ENCODE measurements around the gene RPTOR. TPM values are rescaled to one million over a fixed set of nuclear protein-coding genes. Genes with fewer than 3 reads are reported as not detected.

Gene RPTOR
- total RNA-seq, 4 donors from 2014 or later, result 19.0 to 48.3 (median 27.3) TPM

DNA sequence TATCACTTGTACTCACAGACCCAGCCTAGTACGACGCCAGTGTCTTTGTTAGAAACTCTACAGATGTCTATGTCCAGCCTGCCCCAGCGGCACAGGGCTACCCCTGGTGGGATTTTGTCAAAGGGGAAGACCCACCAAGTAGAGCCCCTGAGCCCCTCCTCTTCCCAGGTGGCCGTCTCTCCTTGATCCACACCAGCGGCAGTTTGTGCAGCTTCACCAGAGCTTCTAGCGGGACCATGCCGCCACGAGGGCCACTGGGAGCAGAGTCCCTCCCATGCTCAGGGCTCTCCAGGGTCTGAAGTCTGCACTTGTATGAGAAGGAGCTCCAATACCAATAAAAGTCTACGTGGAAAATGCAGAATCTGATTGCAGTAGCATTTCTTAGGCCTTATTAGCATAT, 157.1 kb downstream of the RPTOR start:
- Histone ChIP-seq H3K9me3 (no peaks in the 10 kb centered on the region), H3K4me3 (no peak overlapping the region), H3K27me3 (no peaks in the 10 kb centered on the region), H3K4me1 (no peaks in the 10 kb centered on the region), H3K27ac (no peak overlapping the region), H3K36me3 (no peaks in the 10 kb centered on the region)
- DNase-seq, result no peak
- intact Hi-C loops (cut with DNase I; ENCODE audit: low total_unique reads), result no loop called here
- TF ChIP-seq, protein P1, sequence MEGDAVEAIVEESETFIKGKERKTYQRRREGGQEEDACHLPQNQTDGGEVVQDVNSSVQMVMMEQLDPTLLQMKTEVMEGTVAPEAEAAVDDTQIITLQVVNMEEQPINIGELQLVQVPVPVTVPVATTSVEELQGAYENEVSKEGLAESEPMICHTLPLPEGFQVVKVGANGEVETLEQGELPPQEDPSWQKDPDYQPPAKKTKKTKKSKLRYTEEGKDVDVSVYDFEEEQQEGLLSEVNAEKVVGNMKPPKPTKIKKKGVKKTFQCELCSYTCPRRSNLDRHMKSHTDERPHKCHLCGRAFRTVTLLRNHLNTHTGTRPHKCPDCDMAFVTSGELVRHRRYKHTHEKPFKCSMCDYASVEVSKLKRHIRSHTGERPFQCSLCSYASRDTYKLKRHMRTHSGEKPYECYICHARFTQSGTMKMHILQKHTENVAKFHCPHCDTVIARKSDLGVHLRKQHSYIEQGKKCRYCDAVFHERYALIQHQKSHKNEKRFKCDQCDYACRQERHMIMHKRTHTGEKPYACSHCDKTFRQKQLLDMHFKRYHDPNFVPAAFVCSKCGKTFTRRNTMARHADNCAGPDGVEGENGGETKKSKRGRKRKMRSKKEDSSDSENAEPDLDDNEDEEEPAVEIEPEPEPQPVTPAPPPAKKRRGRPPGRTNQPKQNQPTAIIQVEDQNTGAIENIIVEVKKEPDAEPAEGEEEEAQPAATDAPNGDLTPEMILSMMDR (IDR thresholded peaks at IDR 0.05), result no peak
- TF ChIP-seq POLR2A (IDR thresholded peaks at IDR 0.05), result no peak

DNA sequence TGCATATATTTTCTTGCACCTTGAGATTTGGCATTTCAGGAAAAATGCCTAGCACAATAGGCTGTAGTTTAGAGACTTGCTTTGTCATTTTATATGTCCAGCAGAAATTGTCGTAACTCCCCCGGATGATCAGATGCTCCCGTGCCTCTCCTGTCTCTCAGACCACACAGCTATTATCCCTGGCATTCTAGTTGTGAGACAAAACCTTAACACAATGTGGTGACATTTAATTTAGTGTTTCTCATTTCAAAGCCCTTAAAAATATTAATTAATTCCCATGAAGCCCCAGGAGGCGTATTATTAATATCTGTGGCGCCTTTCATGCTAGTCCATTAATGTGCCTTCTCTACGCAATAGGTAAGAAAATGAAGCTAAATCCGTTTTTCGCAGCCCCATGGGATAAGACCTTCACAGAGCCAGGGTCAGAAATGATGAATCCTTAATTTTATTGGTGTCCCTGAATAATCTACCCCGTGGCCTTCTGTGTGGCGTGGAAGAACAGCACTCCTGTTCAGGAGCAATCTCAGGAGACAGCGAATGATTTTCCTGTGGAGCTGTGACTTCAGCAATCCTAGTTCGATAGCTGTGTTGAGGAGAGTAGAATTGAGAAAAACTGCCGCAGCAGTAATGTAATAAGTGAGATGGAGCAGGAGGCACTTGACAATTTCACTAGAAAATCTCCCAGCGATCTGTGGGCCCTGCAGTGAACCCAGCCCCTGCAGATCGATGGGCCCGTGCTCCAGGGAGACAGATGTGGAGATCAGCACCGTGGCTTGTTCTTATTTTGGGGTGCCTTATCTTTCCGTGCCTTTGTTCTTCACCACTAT, 157.9 kb downstream of the RPTOR start:
- no peak overlapping the region for H3K4me3 ChIP-seq
- H3K27ac ChIP-seq, result no peak overlapping the region
- intact Hi-C loops (cut with DNase I; ENCODE audit: low total_unique reads), result no loop called here
- H3K27me3 ChIP-seq, result no peaks in the 10 kb centered on the region
- H3K4me1 ChIP-seq, result no peaks in the 10 kb centered on the region
- DNase-seq, result no peak
- TF ChIP-seq, protein P1 (IDR thresholded peaks at IDR 0.05), result no peak
- TF ChIP-seq POLR2A (IDR thresholded peaks at IDR 0.05), result no peak
- H3K9me3 ChIP-seq, result no peaks in the 10 kb centered on the region
- no peaks in the 10 kb centered on the region for H3K36me3 ChIP-seq

DNA sequence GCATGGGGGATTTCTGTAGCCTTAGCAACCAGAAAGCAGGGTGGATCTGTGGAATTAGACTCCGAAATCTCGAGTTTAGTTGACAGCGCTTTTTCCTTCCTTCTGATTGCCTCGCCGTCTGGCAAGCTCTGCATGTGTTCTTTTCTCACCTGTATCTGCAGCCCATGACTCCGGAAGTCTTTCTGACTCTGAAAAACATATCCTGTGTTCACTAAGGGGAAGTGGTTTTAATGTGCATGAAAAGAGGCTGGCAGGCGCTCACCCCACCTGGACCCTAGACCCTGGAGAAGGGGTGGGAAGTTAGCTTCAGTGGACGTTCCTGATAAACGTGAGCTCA, 158.5 kb downstream of the RPTOR start:
- Histone ChIP-seq H3K4me3 (no peak overlapping the region), H3K4me1 (no peaks in the 10 kb centered on the region), H3K9me3 (no peaks in the 10 kb centered on the region), H3K27ac (no peak overlapping the region), H3K27me3 (no peaks in the 10 kb centered on the region), H3K36me3 (no peaks in the 10 kb centered on the region)
- intact Hi-C loops (cut with DNase I; ENCODE audit: low total_unique reads), result no loop called here
- TF ChIP-seq, protein P1 (IDR thresholded peaks at IDR 0.05), result no peak
- no peak for TF ChIP-seq POLR2A (IDR thresholded peaks at IDR 0.05)
- no peak for DNase-seq

DNA sequence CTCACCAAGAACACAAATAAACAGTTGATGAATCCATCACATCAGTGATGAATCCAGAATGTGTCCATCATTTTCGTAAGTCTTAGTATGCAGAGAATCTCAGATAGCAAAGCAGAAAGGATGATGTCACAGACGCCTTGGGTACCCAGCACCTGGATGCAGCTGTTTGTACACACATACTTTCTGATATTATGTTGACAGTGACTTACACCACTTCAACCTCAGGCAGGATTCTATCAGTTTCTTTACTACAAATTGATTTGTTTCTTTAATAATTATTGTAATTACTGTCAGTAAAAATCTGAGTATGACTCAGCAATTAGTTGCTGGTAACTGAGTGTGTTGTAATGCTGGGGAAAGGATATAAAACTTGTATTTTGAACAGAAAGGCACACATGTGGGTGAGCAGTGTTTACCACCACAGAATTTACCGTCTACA, 159.8 kb downstream of the RPTOR start:
- H3K27ac ChIP-seq, result no peak overlapping the region
- H3K27me3 ChIP-seq, result no peaks in the 10 kb centered on the region
- intact Hi-C loops (cut with DNase I; ENCODE audit: low total_unique reads), result no loop called here

DNA sequence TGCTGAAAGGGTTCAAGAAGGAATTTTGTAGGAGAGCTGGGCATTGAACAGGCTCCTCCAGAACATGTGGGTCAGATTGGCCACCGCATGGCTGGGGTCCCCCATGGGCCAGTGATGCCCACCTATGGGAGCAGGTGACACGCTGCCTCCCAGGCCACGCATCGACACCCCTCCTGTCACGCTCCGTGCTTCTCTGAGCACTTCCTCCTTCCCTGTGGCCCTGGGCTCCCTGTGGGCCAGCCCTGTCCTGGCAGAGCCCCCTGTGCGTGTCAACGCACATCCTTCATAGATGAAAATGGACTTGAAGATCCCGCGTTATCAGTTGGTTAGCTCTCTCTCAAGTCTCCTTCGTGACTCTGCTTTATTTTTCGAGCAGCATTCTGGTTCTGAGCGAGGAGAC, 160.3 kb downstream of the RPTOR start:
- intact Hi-C loops (cut with DNase I; ENCODE audit: low total_unique reads), result no loop called here
- H3K4me1 ChIP-seq, result no peaks in the 10 kb centered on the region
- TF ChIP-seq, protein P1 (IDR thresholded peaks at IDR 0.05), result no peak
- TF ChIP-seq POLR2A (IDR thresholded peaks at IDR 0.05), result no peak
- H3K4me3 ChIP-seq, result no peak overlapping the region
- no peaks in the 10 kb centered on the region for H3K9me3 ChIP-seq
- no peaks in the 10 kb centered on the region for H3K27me3 ChIP-seq
- no peaks in the 10 kb centered on the region for H3K36me3 ChIP-seq
- no peak overlapping the region for H3K27ac ChIP-seq
- DNase-seq, result no peak

More for the DNA sequence above, 159.8 kb downstream of the RPTOR start:
- no peaks in the 10 kb centered on the region for H3K36me3 ChIP-seq
- no peaks in the 10 kb centered on the region for H3K9me3 ChIP-seq
- no peaks in the 10 kb centered on the region for H3K4me1 ChIP-seq
- no peak for TF ChIP-seq POLR2A (IDR thresholded peaks at IDR 0.05)
- TF ChIP-seq, protein P1 (IDR thresholded peaks at IDR 0.05), result no peak
- no peak for DNase-seq
- no peak overlapping the region for H3K4me3 ChIP-seq
